Adrenal gland (tissue), 12 donors: ENCODE data around the gene KCNE5. TPM values are rescaled to one million over a fixed set of nuclear protein-coding genes. Genes with fewer than 3 reads are reported as not detected.

Source experiments
- DNase-seq, 7 donors: peaks; one replicate each; pipeline ENCODE4 v3.0.0-alpha.2; 2019 to 2020
- H3K27ac ChIP-seq, 5 donors: fragments of 200-600 bp; sonication (generic) in 4 of 5; 1 replicate in 3 of 5; 2 replicates in 2 of 5; pipeline versions ENCODE4 v1.5.1 to v1.8.0; 2016 to 2020; ENCODE audit warnings: mild to moderate bottlenecking in 1 of 5
- H3K27me3 ChIP-seq: fragments of 200-600 bp; 2 replicates; pipeline ENCODE4 v1.8.0; 2021
- H3K36me3 ChIP-seq, 2 donors: fragments of 200-600 bp; replicated peaks in 1 of 2; 1 replicate in 1 of 2; 2 replicates in 1 of 2; pipeline versions ENCODE4 v1.5.1 to v1.8.0; 2018 to 2022
- H3K4me1 ChIP-seq, 2 donors: fragments of 200-600 bp; replicated peaks in 1 of 2; 1 replicate in 1 of 2; 2 replicates in 1 of 2; pipeline versions ENCODE4 v1.5.1 to v1.8.0; 2018 to 2021
- H3K4me3 ChIP-seq, 4 donors: fragments of 200-600 bp; sonication (generic) in 3 of 4; one replicate each; pipeline ENCODE4 v1.5.1; 2016 to 2018
- H3K9me3 ChIP-seq, 3 donors: fragments of 200-600 bp; sonication (generic) in 1 of 3; replicated peaks in 1 of 3; 1 replicate in 2 of 3; 2 replicates in 1 of 3; pipeline versions ENCODE4 v1.5.1 to v1.8.0; 2016 to 2021
- POLR2A ChIP-seq, 2 donors: fragments of 450-650 bp; IDR thresholded peaks; one replicate each; pipeline ENCODE4 v1.6.1; 2017; ENCODE audit warnings: antibody characterized with exemption in 2 of 2, mild to moderate bottlenecking in 2 of 2, moderate library complexity in 1 of 2
- WGBS, 4 donors: extraction: QIAGEN DNeasy Blood & Tissue Kit in 2 of 4; methylation state at CpG; one replicate each; pipeline versions ENCODE4 v1.1.5 to v1.1.7; 2013 to 2017; 5-methylcytosine and 5-hydroxymethylcytosine counted together
- intact Hi-C, 2 donors: fragments of 100-400 bp; cut with DNase I; formaldehyde crosslinking; loops; one replicate each; pipeline versions ENCODE4 v1.14.1 to v1.15.0; 2022 to 2023
- polyA plus RNA-seq, 3 donors: library from polyadenylated mRNA; stranded (reverse); fragments of 200-250 nt in 2 of 3; fragments of 350-450 nt in 1 of 3; fragmentation: Illumina TruSeq in 1 of 3; extraction: RNeasy Lipid Tissue Mini Kit (QIAGEN cat#74804) in 1 of 3; gene quantifications; one replicate each; pipeline ENCODE4 v1.2.3, GENCODE V29; 2013 to 2014
- total RNA-seq, 9 donors: library from RNA; depleted of rRNA in 4 of 9; stranded (reverse); fragments of >200 nt in 4 of 9; fragments of 120-200 nt in 1 of 9; fragmentation: NEBNext Ultra II Directional in 1 of 9; extraction: Animal tissue kit (Norgen Biotek cat#: 25700) in 1 of 9; gene quantifications; one replicate each; pipeline versions ENCODE4 v1.1.0 to v1.2.4, GENCODE V29; 2013 to 2023
- TF ChIP-seq, protein P1 (sequence below), 6 experiments: fragments of 450-650 bp in 4 of 6; fragments of 200-600 bp in 2 of 6; sonication (generic) in 1 of 6; IDR thresholded peaks; 1 replicate in 5 of 6; 2 replicates in 1 of 6; pipeline versions ENCODE4 v1.5.1 to v1.8.0; 2016 to 2021; ENCODE audit warnings: antibody characterized with exemption in 6 of 6, mild to moderate bottlenecking in 2 of 6, moderate library complexity in 1 of 6
- donor health status: healthy with polysubstance abuse.
- donor health status: Bipolar disorder and iron deficiency.
- donor health status: DM: yes; HTN: yes; CAD: no.
- donor health status: DM: no; HTN: no; CAD: no.
- donor health status: DM: no; HTN: no; CAD: no.
- donor health status: DM: yes; HTN: yes; CAD: no.

KCNE5 gene
- total and polyA plus RNA-seq, 12 donors = 0.54 to 6.1 (median 0.87) TPM; not detected in 3

DNA sequence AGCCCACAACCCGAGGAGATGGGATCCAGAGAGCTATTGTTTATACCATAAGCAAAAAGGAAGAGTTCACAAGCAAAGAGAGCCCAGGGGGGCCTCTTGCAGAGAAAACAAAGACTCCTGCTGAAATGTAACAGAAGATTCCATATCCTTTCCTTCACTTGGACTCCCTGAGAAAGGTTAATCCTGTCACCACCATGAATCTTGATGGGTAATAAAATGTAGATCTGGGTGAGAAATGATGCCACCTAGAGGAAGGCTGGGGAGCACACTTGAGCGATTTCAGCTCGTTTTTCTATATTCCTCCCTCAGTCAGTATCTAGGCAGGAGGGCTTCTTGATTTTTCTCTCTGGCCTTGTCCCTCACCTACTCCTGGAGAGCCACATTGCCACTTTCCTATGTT is 10.2 kb upstream of the KCNE5 start:
- DNase-seq = peak in 1 of 7 donors; percentile 1
- 13 to 54% (median 28%) methylated on average over 2 to 3 of the region's 3 CpGs for WGBS, 4 donors
- H3K27ac ChIP-seq = no peak overlapping the region
- no peaks in the 10 kb centered on the region for H3K4me1 ChIP-seq
- H3K36me3 ChIP-seq = no peaks in the 10 kb centered on the region
- H3K27me3 ChIP-seq = no peaks in the 10 kb centered on the region
- H3K9me3 ChIP-seq = no peaks in the 10 kb centered on the region
- H3K4me3 ChIP-seq = no peak overlapping the region
- no peak for TF ChIP-seq POLR2A (IDR thresholded peaks at IDR 0.05)
- TF ChIP-seq, protein P1, sequence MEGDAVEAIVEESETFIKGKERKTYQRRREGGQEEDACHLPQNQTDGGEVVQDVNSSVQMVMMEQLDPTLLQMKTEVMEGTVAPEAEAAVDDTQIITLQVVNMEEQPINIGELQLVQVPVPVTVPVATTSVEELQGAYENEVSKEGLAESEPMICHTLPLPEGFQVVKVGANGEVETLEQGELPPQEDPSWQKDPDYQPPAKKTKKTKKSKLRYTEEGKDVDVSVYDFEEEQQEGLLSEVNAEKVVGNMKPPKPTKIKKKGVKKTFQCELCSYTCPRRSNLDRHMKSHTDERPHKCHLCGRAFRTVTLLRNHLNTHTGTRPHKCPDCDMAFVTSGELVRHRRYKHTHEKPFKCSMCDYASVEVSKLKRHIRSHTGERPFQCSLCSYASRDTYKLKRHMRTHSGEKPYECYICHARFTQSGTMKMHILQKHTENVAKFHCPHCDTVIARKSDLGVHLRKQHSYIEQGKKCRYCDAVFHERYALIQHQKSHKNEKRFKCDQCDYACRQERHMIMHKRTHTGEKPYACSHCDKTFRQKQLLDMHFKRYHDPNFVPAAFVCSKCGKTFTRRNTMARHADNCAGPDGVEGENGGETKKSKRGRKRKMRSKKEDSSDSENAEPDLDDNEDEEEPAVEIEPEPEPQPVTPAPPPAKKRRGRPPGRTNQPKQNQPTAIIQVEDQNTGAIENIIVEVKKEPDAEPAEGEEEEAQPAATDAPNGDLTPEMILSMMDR (IDR thresholded peaks at IDR 0.05) = peak; percentile 26 to 39 (median 32)
- intact Hi-C loops = loop anchor here in 1 of 2 donors (10.0 kb wide), 1 partner anchor 150 kb away; the partner anchor contains the start of gene GUCY2F

DNA sequence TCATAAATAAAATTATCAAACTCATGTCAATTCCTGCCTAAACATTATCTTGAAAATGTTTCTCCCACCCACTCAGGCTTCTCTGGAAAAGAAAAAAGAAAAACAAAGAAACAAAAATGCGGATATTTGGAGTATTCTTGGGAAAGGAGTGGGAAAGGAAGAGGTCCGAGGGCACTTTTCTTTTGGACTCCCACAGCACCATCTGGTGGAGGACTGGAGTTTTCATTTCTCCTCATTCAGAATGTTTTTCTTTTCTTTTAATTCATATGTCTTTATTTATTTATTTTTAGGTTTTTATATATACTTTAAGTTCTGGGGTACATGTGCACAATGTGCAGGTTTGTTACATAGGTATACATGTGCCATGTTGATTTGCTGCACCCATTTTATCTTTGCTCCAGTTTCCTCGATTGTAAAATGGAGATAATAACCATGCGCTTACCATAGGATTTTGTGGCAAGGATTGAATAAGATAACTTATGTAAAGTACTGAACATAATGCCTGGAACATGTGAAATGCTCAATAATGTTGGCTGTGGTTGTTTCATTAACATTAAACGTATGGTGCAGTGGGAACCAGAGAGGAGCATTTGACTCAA is 8.0 kb upstream of the KCNE5 start:
- Histone ChIP-seq H3K27ac (no peak overlapping the region), H3K9me3 (no peaks in the 10 kb centered on the region), H3K27me3 (no peaks in the 10 kb centered on the region), H3K4me3 (no peak overlapping the region), H3K36me3 (no peaks in the 10 kb centered on the region), H3K4me1 (no peaks in the 10 kb centered on the region)
- intact Hi-C loops = loop anchor here (5.0 to 10.0 kb wide), 2 partner anchors 146 to 148 kb away; partner anchors contain the start of gene GUCY2F (in 1 of the 2)
- TF ChIP-seq, protein P1 (IDR thresholded peaks at IDR 0.05) = peak; percentile 18 to 62 (median 50)
- no peak for TF ChIP-seq POLR2A (IDR thresholded peaks at IDR 0.05)
- DNase-seq = peak in 2 of 7 donors; percentile 13 to 26
- 37 to 51% (median 43%) methylated on average over 5 of the region's 5 CpGs for WGBS, 4 donors

DNA sequence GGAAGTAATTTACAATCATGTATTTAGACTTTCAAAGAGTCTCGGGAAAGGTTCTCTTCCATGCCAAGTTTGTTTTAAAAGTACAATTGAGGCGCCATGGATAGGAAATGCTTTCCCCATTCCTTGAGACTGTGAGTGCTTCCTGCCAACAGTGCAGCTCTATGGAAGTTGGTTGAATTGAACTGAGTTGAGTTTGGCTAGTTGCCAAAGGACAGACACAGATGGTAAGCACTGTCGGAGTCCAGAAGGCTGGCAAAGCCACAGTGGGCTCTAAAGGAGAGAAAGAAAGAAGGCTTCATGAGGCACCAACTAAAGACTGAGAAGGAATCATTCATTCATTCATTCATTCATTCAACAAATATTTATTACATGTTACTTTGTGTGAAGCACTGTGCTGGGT is 4.3 kb upstream of the KCNE5 start:
- intact Hi-C loops = no loop called here
- Histone ChIP-seq H3K9me3 (no peaks in the 10 kb centered on the region), H3K36me3 (no peaks in the 10 kb centered on the region), H3K27ac (no peak overlapping the region), H3K27me3 (peaks cover 5% of the 10 kb centered on the region), H3K4me3 (no peak overlapping the region), H3K4me1 (no peaks in the 10 kb centered on the region)
- no peak for TF ChIP-seq POLR2A (IDR thresholded peaks at IDR 0.05)
- TF ChIP-seq, protein P1 (IDR thresholded peaks at IDR 0.05) = no peak
- DNase-seq = peak in 1 of 7 donors; percentile 4
- WGBS, 4 donors = 52 to 56% (median 54%) methylated on average over 2 to 3 of the region's 3 CpGs

DNA sequence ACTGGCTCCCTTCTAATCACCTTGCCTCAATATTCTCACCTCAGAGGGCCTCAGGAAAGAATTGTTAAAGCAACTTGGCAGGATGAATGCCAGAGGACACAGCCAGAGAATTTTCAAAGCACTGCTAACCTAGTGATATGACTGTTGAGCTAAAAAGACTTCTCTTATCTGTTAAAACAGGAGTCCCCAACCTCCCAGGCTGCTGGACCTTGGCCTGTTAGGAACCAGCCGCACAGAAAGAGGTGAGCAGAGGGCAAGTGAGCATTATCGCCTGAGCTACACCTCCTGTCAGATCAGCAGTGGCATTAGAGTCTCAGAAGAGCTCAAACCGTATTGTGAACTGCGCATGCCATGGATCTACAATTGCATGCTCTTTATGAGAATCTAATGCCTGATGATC is 1.7 kb upstream of the KCNE5 start:
- no peak overlapping the region for H3K27ac ChIP-seq
- intact Hi-C loops = no loop called here

More for the DNA sequence above, 1.7 kb upstream of the KCNE5 start:
- Histone ChIP-seq H3K9me3 (no peaks in the 10 kb centered on the region), H3K4me3 (no peak overlapping the region), H3K27me3 (peaks cover 5% of the 10 kb centered on the region), H3K36me3 (no peaks in the 10 kb centered on the region), H3K4me1 (no peaks in the 10 kb centered on the region)
- no peak for DNase-seq
- 82 to 98% (median 94%) methylated on average over 4 of the region's 4 CpGs; no CpG with 5 or more reads in 1 of the 4 donors for WGBS, 4 donors
- no peak for TF ChIP-seq POLR2A (IDR thresholded peaks at IDR 0.05)
- TF ChIP-seq, protein P1 (IDR thresholded peaks at IDR 0.05) = no peak
